GM18861 (cell line): Measurements from ENCODE around the gene UCN3.

ENCODE experiments used
- ATAC-seq: cut with Tn5 transposase; IDR thresholded peaks from one replicate; pipeline ENCODE4 v1.9.1; 2021; ENCODE audit not compliant: unreplicated experiment

The UCN3 gene, protein sequence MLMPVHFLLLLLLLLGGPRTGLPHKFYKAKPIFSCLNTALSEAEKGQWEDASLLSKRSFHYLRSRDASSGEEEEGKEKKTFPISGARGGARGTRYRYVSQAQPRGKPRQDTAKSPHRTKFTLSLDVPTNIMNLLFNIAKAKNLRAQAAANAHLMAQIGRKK

DNA sequence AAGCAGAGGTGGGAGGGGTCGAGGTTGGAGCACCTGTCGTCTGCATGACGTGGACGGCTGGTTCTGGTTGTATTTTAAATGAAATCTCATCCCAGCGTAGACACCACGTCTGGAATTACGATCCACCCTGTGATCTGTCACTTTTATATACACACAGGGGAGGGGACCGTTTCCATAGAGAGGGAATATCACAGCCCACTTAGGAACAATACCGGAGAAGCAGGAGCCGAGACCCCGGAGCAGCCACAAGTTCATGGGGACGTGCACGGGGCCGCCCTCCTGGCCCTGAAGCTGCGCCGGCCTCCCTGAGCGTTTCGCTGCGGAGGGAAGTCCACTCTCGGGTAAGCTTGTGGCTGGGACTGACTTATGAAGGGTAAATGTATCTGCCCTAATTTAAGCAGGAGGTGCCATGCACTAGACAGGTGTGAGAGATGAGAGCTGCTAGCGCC lies at the start of gene UCN3:
Gene UCN3, plus strand, starts transcription at position 77 of the 449 bp plus-strand sequence. CDS start 8,755 bp downstream, outside the sequence.
- no peak for ATAC-seq

DNA sequence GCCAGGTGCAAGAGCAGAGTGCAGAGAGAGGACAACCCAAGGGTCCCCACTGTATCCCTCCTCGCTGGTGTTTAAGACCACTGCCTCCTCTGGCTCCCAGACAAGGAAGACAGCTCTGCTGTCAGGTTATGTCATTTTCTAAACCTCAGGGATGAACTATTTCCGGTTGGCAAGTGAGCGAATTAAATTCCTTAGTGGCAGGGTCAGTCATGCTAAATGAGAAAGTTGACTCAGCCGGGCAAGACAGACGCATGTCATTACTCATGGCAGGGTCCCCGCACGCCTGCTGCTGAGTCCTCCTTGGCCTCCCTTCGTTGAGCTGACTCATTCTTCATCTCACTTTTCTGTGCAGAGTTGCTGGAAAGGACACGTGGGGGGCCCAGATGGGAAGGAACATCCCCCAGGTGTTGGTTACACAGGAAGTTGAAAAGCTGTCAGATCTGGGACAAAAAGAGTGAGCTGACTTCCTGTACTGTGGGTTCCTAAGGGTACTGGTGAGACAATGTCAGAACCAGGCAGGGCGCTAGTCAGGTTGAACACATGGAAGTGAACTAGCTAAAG lies 47.1 kb upstream of the UCN3 start:
- ATAC-seq: no peak

DNA sequence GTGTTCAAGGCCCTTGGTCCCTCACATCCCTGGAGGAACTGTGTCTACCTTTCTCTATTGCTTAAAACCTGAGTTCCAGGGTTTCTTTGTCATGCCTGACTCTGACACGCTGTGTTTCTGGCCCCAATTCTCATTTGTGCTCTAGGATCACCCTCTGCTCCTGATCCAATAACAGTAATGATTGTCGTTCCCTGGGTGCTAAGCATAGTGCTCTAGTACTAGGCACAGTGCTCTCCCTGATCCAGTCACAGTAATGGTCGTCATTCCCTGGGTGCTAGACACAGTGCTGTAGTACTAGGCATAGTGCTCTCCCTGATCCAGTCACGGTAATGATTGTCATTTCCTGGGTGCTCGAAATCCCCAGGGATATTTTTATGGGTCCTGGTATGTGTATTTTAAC lies 46.6 kb upstream of the UCN3 start:
- no peak for ATAC-seq

DNA sequence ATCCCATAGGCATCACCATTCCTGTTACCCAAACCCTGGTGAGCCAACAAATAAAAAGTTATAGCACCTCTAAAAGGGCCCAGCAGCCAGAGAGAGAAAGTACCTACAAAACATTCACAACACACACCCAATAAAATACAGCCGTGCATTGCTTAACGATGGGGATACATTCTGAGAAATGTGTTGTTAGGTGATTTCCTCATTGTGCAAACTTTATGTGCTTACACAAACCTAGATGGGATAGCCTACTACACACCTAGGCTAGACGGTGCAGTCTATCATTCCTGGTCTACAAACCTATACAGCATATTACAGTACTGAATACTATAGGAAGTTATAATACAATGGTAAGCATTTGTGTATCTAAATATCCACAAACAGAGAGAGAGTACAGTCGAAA lies 44.9 kb upstream of the UCN3 start:
- ATAC-seq: no peak

DNA sequence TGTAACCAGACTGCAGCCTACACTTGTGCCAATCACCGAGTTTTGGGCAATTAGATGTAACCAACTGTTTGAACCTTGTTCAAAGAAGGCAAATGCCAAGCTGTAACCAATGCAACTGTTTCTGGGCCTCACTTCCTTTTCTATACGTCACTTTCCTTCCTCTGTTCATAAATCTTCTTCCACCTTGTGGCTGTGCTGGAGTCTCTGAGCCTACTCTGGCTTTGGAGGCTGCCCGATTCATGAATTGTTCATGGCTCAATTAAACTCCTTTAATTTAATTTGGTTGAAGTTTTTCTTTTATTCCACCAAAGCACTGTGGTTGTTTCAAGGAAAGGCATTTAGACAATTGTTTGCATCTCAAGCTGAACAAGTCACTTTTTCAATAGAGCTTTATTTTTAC lies 43.5 kb upstream of the UCN3 start:
- no peak for ATAC-seq

DNA sequence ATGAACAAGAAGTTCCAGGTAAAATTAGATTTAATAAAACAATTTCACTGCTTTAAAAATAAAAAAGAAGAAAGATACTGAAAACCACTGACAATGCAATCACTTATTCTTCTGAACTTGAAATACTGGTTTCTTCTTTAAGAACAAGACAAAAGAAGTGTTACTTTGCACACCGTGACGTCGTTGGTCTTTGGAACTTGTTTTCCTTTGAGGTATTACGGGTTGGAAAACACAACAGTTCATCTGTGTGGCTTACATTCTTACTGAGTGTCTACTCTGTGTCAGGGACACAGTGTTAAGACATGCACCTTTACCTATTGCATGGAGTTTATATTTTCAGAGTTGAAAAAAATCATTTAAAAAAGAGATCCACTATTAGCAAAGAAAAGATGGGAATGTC lies 41.3 kb upstream of the UCN3 start:
- ATAC-seq: no peak

DNA sequence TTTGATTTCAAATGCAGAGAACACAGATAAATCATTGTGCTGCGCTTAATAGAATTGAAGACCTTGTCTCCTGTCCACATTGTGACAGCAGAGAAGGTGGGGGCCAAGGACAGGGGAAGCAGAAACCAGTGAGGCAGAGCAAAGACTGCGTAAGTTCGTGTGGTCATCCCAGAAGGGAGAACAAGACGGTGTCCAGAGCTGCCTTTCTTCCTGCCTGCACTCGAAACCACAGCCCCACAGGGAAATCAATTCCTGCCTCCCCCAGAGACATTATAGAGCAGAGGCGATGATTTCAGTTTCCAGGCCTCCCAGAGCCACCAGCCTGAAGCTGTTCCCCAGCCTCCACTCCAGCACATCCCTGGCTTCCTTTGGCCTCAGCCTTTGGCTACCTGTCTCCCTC lies 39.7 kb upstream of the UCN3 start:
- ATAC-seq: no peak

DNA sequence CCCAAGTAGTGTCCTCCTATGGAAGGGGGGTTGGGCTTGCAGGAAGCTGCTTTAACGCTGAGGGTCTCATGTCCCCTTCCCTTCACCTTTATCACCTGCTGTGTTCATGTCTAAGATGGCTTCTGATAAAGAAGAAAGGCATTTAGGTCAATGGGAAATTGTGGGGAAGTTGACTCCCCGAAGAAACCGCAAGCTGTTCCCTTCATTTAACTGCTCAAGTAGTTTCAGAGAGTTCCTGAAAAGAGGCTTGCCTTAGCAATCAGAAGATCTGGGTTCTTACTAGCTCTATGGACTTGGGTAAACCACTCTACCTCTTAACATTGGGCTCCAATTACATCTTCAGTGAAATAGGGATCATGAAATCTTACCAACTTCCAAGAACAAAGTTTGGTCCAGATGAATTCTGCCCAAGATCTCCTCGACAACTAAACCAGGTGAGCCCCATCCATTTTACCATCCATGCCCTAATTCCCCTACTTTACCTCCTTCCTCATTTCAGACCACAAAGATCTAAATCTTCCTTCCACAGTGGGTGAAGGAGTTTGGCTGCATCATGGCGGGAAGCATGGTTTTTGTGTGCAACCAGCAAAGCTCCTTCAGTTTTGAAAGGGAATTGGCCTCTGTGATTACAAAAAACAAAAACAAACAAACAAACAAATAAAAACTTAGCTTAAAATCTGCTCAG lies 30.4 kb upstream of the UCN3 start:
- no peak for ATAC-seq

DNA sequence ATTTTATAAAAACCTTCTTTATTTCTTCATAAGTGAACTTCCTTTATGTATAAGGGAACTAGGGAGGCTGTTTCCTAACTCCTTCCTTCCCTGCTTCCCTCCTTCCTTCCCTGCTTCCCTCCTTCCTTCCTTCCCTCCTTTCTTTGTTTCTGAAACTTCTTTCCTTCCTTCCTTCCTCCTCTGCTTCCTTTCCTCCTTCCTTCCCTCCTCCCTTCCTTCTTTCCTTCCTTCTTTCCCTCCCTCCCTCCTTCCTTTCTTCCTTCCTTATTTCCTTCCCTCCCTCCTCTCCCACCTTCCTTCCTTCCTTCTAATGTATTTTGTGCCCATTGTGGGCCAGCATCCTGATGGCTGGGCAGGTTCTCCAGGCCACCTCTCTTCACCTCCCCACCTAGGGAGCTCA lies 26.8 kb upstream of the UCN3 start:
- no peak for ATAC-seq

DNA sequence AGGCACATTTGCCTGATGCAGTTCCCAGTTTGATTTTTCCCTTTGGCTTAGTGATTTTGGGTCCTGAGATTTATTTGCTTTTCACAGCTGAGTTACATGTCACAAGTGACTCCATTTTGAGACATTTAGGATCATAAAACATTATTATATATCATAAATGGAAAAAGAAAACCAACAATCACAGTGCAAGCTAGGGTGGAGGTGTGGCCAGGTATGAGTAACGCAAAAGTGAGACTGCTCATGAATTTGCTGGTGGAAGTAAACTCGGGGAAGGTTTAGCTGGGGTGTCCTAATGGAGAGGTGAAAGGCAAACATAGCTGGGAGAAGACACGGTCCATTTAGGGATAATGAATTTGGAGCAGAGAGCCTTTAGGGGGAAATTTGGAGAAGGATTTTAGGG lies 21.7 kb upstream of the UCN3 start:
- ATAC-seq: no peak

DNA sequence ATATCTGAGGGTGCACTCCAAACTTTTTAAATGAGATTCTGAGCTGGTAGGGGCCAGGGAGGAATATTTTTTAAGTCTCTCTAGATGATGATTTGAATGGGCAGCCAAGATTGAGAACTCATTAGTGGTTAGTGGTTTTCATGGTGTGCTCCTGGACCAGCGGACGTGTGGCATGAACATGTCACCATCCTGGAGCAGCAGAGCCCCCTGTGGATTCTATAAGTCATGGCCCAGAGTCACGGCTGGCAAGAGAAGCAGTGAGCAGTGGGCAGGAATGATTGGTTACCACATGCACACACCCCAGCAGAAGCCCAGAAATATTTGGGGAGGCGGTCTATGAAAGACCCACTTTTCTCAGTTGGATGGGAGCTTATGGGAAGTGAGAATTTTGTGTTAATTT lies 21.2 kb upstream of the UCN3 start:
- no peak for ATAC-seq

DNA sequence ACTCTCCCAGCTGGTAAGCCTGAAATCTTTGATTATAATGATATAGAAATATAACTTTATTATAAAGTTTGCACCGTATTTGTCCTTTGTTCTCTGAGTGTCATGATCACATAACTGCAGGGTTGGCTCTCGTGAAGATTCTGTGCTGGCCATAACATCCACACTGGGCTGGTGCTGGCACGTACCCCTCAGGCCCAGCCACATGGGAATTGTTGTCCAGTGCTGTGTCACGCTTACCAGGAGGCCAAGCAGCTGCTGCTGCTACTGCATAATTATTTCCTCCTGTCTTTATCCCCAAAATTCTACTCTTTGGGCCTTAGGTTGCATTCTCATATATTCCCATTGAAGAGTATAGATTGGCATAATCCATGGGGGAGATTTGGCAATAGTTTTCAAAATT lies 20.8 kb upstream of the UCN3 start:
- no peak for ATAC-seq

DNA sequence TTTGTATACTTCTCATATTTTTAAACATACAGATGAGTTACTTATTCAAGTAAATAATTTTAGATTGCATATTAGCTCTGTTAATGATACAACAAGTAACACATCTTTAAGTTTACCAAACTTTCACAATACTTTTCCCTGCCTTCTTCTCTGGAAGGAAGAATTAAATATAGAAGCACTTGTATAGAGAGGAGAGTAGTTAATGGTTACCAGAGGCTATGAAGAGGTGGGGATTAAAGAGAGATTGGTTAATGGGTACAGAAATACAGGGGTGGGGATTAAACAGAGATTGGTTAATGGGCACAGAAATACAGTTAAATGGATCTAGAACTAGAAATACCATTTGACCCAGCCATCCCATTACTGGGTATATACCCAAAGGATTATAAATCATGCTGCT lies 20.0 kb upstream of the UCN3 start:
- ATAC-seq: no peak

DNA sequence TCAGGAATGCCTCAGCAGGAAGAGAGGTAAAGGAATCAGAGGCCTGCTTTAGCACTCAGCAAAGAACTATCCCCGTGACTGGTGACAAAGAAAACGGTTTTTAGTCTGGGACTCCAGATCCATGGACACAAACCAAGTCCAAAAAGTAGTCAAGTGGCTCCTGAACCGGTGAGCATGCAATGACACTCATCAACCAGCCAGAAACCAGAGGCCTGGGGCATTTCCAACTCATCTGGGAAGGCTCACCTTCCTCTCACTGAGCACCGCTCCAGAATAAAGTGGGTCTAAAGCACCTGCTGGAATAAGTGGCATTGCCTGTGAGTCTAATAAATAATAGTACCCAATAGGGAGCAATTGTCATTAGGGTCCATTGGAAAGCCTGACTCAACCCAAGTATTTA lies 17.9 kb upstream of the UCN3 start:
- ATAC-seq: no peak

DNA sequence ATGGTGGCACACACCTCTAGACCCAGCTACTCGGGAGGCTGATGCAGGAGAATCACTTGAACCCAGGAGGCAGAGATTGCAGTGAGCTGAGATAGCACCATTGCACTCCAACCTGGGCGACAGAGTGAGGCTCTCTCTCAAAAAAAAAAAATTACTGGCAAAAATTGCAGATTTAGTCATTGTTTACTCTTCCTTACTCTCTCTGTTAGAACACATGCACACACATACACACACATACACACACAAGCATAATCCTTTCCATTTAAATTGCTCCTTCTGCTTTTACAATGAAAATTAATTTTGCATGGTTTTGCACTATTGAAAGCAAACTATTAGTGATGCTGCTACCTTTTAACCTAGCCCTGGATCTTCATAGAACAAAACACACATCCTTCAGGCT lies 15.4 kb upstream of the UCN3 start:
- no peak for ATAC-seq

DNA sequence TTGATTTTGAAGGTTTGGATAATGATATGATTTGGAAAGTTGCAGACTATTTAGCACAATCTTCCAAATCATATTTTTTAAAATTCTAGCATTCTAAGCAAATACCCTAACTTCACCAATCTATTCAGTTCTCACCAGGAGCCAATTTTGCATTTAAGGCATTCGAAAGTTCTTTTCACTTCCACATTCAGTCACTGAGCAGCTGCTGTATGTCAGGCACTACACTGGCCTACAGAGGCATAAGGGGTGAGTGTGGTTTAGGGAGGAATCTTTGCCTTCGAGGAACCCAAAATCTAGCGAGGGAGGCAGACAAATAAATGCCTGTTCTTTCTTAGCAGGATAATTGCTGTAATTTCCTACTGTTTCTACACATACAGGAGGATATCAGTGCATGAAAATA lies 10.7 kb upstream of the UCN3 start:
- no peak for ATAC-seq

DNA sequence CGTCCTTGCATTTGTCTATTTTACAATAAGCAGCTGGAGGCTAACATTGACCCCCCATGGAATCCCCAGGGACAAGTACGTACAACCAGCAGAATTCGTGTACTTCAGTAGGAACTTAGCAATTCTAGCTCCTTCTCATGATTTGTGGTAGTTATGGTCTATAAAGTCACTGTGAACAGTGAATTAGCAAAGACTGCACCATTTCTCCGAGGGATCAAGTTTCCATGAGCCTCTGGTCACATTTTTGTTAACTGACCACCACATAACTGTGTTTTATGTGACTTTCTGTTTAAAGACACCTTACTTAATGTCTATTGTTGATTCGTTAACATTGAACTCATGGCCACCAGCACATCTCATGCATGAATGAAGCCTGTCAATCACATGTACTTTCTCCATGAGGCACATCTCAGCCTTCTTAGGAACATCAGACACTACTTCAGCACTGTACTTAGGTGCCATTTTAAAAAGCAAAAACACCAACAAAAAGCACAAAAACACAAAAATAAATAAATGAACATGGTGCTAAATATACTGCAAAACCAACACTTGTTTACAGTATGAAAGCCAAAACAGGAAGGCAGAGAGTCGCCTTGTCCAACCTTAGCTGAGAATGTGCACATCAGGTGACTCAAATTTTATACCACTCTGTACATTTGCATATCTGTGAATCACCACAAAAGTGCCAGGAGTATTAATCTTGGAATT lies 9.0 kb upstream of the UCN3 start:
- ATAC-seq: no peak

DNA sequence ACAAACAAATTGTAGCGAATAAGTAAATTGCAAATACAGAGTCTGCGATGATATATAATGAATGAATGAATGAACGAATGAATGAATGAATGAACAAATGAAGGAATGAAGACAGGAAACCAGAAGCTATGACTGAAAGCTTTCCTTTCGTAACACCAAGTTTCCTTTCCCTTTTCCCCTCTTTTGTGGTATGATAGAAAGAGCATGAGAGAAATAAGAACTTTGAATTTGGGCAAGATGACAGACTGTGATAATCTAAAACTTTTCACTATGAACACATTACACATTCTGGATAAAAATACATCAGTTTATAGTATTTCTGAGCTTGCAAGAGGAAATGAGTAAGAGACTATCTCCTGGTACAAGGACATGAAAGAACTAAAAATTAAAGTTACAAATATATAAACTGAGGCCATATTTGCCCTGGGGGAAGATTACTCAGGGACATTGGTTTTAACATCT lies 8.4 kb upstream of the UCN3 start:
- no peak for ATAC-seq

DNA sequence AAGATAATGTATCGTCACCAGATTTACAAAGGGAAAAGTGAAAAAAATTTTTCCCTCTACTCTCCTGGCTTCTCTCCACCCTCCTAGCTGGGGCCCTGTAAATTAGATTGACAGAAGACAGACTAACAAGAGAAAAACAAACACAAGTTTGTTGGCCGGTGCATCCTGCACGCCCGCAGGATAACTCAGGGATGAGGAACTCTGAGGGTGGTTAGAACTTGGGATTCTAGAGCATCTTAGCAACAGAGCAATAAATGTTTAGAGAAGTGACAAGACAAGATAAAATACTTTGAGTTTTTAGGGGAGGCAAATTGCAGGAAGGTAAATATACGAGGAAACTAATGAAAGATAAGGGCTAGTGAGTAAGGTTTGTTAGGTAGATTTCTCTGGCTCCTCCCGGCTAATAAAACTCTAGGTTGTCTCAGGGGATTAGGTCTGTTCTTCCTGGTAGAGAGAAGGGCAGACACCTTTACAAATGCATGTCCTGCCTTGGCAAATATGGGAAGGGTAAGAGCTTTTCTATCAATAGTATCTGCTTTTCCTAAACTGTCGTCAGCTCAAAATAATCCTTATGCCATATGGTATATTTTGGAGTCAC lies 4.3 kb upstream of the UCN3 start:
- no peak for ATAC-seq

DNA sequence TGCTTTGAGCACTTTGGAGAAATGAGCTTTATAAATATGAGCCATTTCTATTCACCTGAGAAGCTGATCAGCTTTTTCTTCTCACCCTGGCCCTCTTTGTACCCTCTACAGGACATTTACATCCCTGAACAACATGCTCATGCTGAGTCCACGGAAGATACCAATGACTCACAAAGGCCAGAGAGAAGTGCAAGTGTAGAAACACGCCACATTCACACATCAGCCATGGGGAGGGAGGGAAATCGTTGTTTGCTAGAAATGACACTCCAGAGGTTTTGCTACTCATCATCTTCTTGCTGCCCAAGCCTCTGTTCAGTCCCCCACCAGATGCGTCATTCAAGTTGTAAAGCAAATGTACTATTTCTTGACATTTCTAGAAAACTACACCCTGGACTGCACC lies 2.8 kb upstream of the UCN3 start:
- no peak for ATAC-seq

DNA sequence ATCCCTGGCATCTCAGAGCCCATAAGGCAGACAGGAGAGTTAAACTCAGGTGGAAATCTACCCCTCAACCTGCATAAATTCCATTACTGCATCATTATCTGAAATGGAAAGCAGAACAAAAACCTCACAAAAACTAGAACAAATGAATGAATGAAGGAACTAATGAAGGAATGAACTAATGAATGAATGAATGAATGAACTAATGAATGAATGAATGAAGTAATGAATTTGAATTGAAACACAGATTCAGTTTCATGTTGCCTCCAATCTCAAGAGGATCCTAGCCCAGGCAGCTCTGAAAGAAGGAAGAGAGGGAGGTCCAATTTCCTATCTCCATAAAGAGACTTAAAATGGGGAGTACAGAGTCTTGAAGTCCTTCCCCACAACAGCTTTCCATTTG lies 1.9 kb upstream of the UCN3 start:
- ATAC-seq: no peak

DNA sequence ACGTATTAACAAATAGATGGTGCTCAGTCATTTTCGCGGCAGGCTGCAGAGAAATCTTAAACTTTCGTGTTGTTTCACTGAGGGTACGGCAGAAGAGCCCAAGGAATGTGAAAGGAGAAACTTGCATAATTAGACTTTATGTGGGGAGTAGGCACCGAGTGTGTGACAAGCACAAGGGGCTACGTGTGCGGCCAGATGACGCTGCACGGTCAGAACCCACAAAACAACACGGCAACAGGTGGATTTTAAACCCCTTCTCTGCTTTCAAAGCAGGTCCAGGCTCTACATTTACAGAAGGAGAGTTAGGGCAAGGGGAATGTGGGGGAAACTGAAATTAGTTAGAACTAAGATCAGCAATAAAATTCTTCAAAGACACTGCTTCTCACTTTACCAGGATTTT lies 392 bp upstream of the UCN3 start:
- no peak for ATAC-seq
